Neuronal stem cell (in vitro differentiated cells): Measurements from ENCODE around the gene FKBP1A.

Experiments used
- DNase-seq: peaks from one replicate; pipeline ENCODE4 v3.0.0-alpha.2; 2013; ENCODE audit warnings: low spot score
- H2AFZ ChIP-seq: one replicate; pipeline ENCODE4 v1.6.1; 2013; ENCODE audit warnings: mild to moderate bottlenecking, low read length, inconsistent platforms
- H2AK5ac ChIP-seq: 2 replicates; pipeline ENCODE4 v1.6.1; 2013; ENCODE audit warnings: low read depth, mild to moderate bottlenecking, inconsistent platforms, low read length, moderate library complexity, mixed read lengths
- H2BK120ac ChIP-seq: 2 replicates; pipeline ENCODE4 v1.6.1; 2013; ENCODE audit warnings: low read depth, mild to moderate bottlenecking, inconsistent platforms, low read length, moderate library complexity, mixed read lengths
- H2BK12ac ChIP-seq: one replicate; pipeline ENCODE4 v1.6.1; 2013; ENCODE audit warnings: low read length, inconsistent platforms
- H2BK15ac ChIP-seq: 2 replicates; pipeline ENCODE4 v1.6.1; 2013; ENCODE audit warnings: mild to moderate bottlenecking, low read length, inconsistent platforms, mixed read lengths
- H2BK5ac ChIP-seq: one replicate; pipeline ENCODE4 v1.6.1; 2013; ENCODE audit warnings: inconsistent platforms, mild to moderate bottlenecking, low read length, moderate library complexity
- H3K14ac ChIP-seq: one replicate; pipeline ENCODE4 v1.6.1; 2013; ENCODE audit warnings: low read length, inconsistent platforms
- H3K18ac ChIP-seq: 2 replicates; pipeline ENCODE4 v1.6.1; 2013; ENCODE audit warnings: low read length, inconsistent platforms
- H3K23ac ChIP-seq: 2 replicates; pipeline ENCODE4 v1.6.1; 2013; ENCODE audit warnings: low read depth, mild to moderate bottlenecking, mixed read lengths, low read length, inconsistent platforms; ENCODE audit not compliant: poor library complexity
- H3K27ac ChIP-seq: replicated peaks from 3 replicates; pipeline ENCODE4 v1.5.1; 2013; ENCODE audit warnings: low read length, inconsistent platforms
- H3K27me3 ChIP-seq, 3 experiments: 2 replicates each; pipeline ENCODE4 v1.6.1; 2013; ENCODE audit warnings: low read length in 3 of 3, mild to moderate bottlenecking in 2 of 3, inconsistent platforms in 1 of 3, low read depth in 1 of 3, mixed read lengths in 1 of 3, moderate library complexity in 1 of 3; ENCODE audit not compliant: control insufficient read depth in 3 of 3, insufficient read depth in 3 of 3
- H3K36me3 ChIP-seq, 2 donors: replicated peaks in 1 of 2; 2 replicates each; pipeline ENCODE4 v1.6.1; 2013; ENCODE audit warnings: low read length in 2 of 2; ENCODE audit not compliant: control insufficient read depth in 2 of 2, insufficient read depth in 2 of 2
- H3K4ac ChIP-seq: 2 replicates; pipeline ENCODE4 v1.6.1; 2013; ENCODE audit warnings: inconsistent platforms, mild to moderate bottlenecking, low read length, moderate library complexity
- H3K4me1 ChIP-seq, 2 donors: 1 replicate in 1 of 2; 2 replicates in 1 of 2; pipeline ENCODE4 v1.6.1; 2013; ENCODE audit warnings: low read length in 2 of 2, low read depth in 1 of 2; ENCODE audit not compliant: control insufficient read depth in 2 of 2, insufficient read depth in 1 of 2
- H3K4me2 ChIP-seq: one replicate; pipeline ENCODE4 v1.6.1; 2013; ENCODE audit warnings: mild to moderate bottlenecking, low read length, inconsistent platforms; ENCODE audit not compliant: insufficient read depth, poor library complexity, severe bottlenecking
- H3K4me3 ChIP-seq, 2 donors: 2 replicates each; pipeline ENCODE4 v1.5.1; 2013; ENCODE audit warnings: low read length in 2 of 2, mild to moderate bottlenecking in 2 of 2, inconsistent platforms in 1 of 2, moderate library complexity in 1 of 2
- H3K79me1 ChIP-seq: one replicate; pipeline ENCODE4 v1.6.1; 2013; ENCODE audit warnings: low read depth, mild to moderate bottlenecking, inconsistent platforms, low read length, moderate library complexity
- H3K9ac ChIP-seq: one replicate; pipeline ENCODE4 v1.6.1; 2013; ENCODE audit warnings: mild to moderate bottlenecking, low read depth, low read length, inconsistent platforms; ENCODE audit not compliant: poor library complexity
- H3K9me3 ChIP-seq, 2 donors: replicated peaks in 1 of 2; 2 replicates each; pipeline versions ENCODE3 to v1.6.1; 2013; ENCODE audit warnings: low read length in 2 of 2, mild to moderate bottlenecking in 2 of 2, inconsistent platforms in 1 of 2, low read depth in 1 of 2, mixed read lengths in 1 of 2, moderate library complexity in 1 of 2; ENCODE audit not compliant: control insufficient read depth in 2 of 2, insufficient read depth in 1 of 2
- H4K8ac ChIP-seq: one replicate; pipeline ENCODE4 v1.6.1; 2013; ENCODE audit warnings: low read depth, mild to moderate bottlenecking, inconsistent platforms, low read length, moderate library complexity
- H4K91ac ChIP-seq: one replicate; pipeline ENCODE4 v1.6.1; 2013; ENCODE audit warnings: low read length, low read depth, mild to moderate bottlenecking, inconsistent platforms; ENCODE audit not compliant: poor library complexity
- WGBS, 2 donors: extraction: QIAGEN DNeasy Blood & Tissue Kit; methylation state at CpG; one replicate each; pipeline ENCODE4 v1.1.7; 2013; ENCODE audit warnings: missing lambda C conversion rate in 2 of 2, mixed read lengths in 1 of 2; ENCODE audit not compliant: insufficient read length in 2 of 2, insufficient replicate concordance in 1 of 2; ENCODE audit errors: extremely low coverage in 2 of 2; 5-methylcytosine and 5-hydroxymethylcytosine counted together

Gene FKBP1A

GRCh38 chr20:1382670-1383069 is 10.2 kb downstream of the FKBP1A start:
- no peak overlapping the region for H3K23ac ChIP-seq
- peaks cover 4% of the 10 kb centered on the region for H3K79me1 ChIP-seq
- no peak overlapping the region for H2BK120ac ChIP-seq
- no peak overlapping the region for H3K4me3 ChIP-seq
- H2BK5ac ChIP-seq: no peak overlapping the region
- no peak overlapping the region for H4K8ac ChIP-seq
- H3K4ac ChIP-seq: no peak overlapping the region
- no peak overlapping the region for H3K27ac ChIP-seq
- H2AFZ ChIP-seq: no peak overlapping the region
- H3K14ac ChIP-seq: no peak overlapping the region
- no peak overlapping the region for H4K91ac ChIP-seq
- no peaks in the 10 kb centered on the region for H3K27me3 ChIP-seq
- peaks cover 0 to 2% of the 10 kb centered on the region in 2 donors for H3K4me1 ChIP-seq
- peaks cover 2 to 25% of the 10 kb centered on the region in 2 donors for H3K36me3 ChIP-seq
- H2BK15ac ChIP-seq: no peak overlapping the region
- H2AK5ac ChIP-seq: no peak overlapping the region
- no peak overlapping the region for H3K18ac ChIP-seq
- no peak overlapping the region for H3K9ac ChIP-seq
- H3K4me2 ChIP-seq: no peak overlapping the region
- no CpG with 5 or more reads among the region's 4 CpGs for WGBS, 2 donors
- no peak overlapping the region for H2BK12ac ChIP-seq
- no peaks in the 10 kb centered on the region for H3K9me3 ChIP-seq
- DNase-seq: no peak

GRCh38 chr20:1381753-1382591 is 10.9 kb downstream of the FKBP1A start:
- no peak for DNase-seq
- no peak overlapping the region for H3K14ac ChIP-seq
- H3K27me3 ChIP-seq: no peaks in the 10 kb centered on the region
- no peak overlapping the region for H3K18ac ChIP-seq
- peaks cover 4% of the 10 kb centered on the region for H3K79me1 ChIP-seq
- no peak overlapping the region for H2BK5ac ChIP-seq
- H2BK12ac ChIP-seq: no peak overlapping the region
- WGBS, 2 donors: no CpG with 5 or more reads among the region's 6 CpGs
- H3K4me3 ChIP-seq: no peak overlapping the region
- no peaks in the 10 kb centered on the region for H3K9me3 ChIP-seq
- H3K4me2 ChIP-seq: no peak overlapping the region
- no peak overlapping the region for H2AFZ ChIP-seq
- no peak overlapping the region for H3K23ac ChIP-seq
- H3K27ac ChIP-seq: no peak overlapping the region
- no peak overlapping the region for H2BK15ac ChIP-seq
- peaks cover 2 to 25% of the 10 kb centered on the region in 2 donors for H3K36me3 ChIP-seq
- no peak overlapping the region for H3K9ac ChIP-seq
- no peak overlapping the region for H4K8ac ChIP-seq
- H3K4me1 ChIP-seq: peaks cover 2 to 8% of the 10 kb centered on the region in 2 donors
- H2AK5ac ChIP-seq: no peak overlapping the region
- no peak overlapping the region for H2BK120ac ChIP-seq
- no peak overlapping the region for H3K4ac ChIP-seq
- no peak overlapping the region for H4K91ac ChIP-seq

GRCh38 chr20:1378735-1379125 is 14.1 kb downstream of the FKBP1A start:
- Histone ChIP-seq H2AK5ac (no peak overlapping the region), H3K79me1 (peaks cover 2% of the 10 kb centered on the region), H3K36me3 (peaks cover 0 to 25% of the 10 kb centered on the region in 2 donors), H3K27me3 (no peaks in the 10 kb centered on the region), H3K27ac (no peak overlapping the region), H4K91ac (no peak overlapping the region), H4K8ac (no peak overlapping the region), H3K9me3 (no peaks in the 10 kb centered on the region), H3K18ac (no peak overlapping the region), H2AFZ (no peak overlapping the region), H3K9ac (no peak overlapping the region), H2BK15ac (no peak overlapping the region), H3K23ac (no peak overlapping the region), H3K4me2 (no peak overlapping the region), H2BK12ac (no peak overlapping the region), H2BK5ac (no peak overlapping the region), H3K4ac (no peak overlapping the region), H3K14ac (no peak overlapping the region), H3K4me3 (no peak overlapping the region), H3K4me1 (peaks cover 8 to 16% of the 10 kb centered on the region in 2 donors), H2BK120ac (no peak overlapping the region)
- no CpG with 5 or more reads among the region's 6 CpGs for WGBS, 2 donors
- DNase-seq: no peak

GRCh38 chr20:1377984-1378734 is 14.7 kb downstream of the FKBP1A start:
- Histone ChIP-seq H3K4ac (no peak overlapping the region), H3K18ac (no peak overlapping the region), H3K9ac (no peak overlapping the region), H3K23ac (no peak overlapping the region), H2BK12ac (no peak overlapping the region), H4K8ac (no peak overlapping the region), H3K27ac (no peak overlapping the region), H3K4me1 (peaks cover 8 to 16% of the 10 kb centered on the region in 2 donors), H2AK5ac (no peak overlapping the region), H4K91ac (no peak overlapping the region), H3K9me3 (no peaks in the 10 kb centered on the region), H2AFZ (no peak overlapping the region), H3K4me2 (no peak overlapping the region), H3K14ac (no peak overlapping the region), H3K4me3 (no peak overlapping the region), H3K79me1 (peaks cover 2% of the 10 kb centered on the region), H3K36me3 (peaks cover 3 to 27% of the 10 kb centered on the region in 2 donors), H2BK15ac (no peak overlapping the region), H2BK120ac (no peak overlapping the region), H3K27me3 (no peaks in the 10 kb centered on the region), H2BK5ac (no peak overlapping the region)
- no CpG with 5 or more reads among the region's 6 CpGs for WGBS, 2 donors
- no peak for DNase-seq
